HG03025 (cell line): ENCODE results near the gene MMP26.

Experiments used
- ATAC-seq: cut with Tn5 transposase; IDR thresholded peaks from one replicate; pipeline ENCODE4 v1.9.1; 2021; ENCODE audit warnings: mild to moderate bottlenecking, moderate library complexity; ENCODE audit not compliant: unreplicated experiment, low FRiP score

The MMP26 gene

GRCh38 chr11:4704054-4704789 is at the start of gene MMP26:
Gene MMP26 (plus strand): TSS chr11:4704784.
- peak; percentile 73 for ATAC-seq

DNA sequence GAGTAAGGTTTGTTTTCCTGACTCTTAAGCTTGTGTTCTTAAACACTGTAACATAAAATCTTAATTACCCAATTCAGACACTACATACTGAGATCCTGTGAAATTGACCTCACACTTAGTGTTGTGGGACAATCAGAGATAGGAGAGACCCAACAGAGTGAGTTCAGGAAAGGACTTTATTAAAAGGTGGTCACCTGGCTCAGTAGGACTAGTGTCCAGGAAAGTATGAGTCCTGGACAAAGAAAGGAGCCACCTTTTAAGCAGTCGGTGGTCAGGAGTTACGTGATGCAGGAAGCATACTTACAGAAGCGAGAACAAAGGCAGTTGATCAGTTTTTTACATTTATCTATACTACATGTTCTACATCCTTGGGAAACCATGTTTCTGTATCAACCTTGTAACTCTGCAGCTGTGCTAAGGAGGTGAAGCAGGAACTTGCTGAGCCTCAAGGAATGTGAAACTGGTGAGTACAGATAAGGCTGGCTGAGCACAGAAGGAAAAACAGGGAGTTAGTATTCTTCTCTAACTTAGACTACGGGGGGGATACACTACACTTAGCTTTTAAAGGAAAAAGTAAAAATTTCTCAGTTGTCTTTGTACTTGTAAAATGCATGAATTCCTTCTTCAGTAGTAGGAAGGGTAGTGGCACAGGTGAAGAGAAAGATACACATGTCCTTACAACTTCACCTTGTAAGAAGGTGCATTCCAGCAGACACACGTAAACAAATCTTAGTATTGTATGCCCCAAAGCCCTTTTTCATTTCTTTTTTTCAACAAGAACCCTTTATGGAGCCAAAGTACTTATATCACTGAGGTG is 45.7 kb upstream of the MMP26 start:
- no peak for ATAC-seq

GRCh38 chr11:4662876-4663275 is 41.7 kb upstream of the MMP26 start:
- no peak for ATAC-seq

- no peak for ATAC-seq
Measured at GRCh38 chr11:4664183-4664582, 40.4 kb upstream of the MMP26 start.

GRCh38 chr11:4664786-4665185 is 39.8 kb upstream of the MMP26 start:
- ATAC-seq, result no peak

GRCh38 chr11:4665424-4665823 is 39.2 kb upstream of the MMP26 start:
- no peak for ATAC-seq

DNA sequence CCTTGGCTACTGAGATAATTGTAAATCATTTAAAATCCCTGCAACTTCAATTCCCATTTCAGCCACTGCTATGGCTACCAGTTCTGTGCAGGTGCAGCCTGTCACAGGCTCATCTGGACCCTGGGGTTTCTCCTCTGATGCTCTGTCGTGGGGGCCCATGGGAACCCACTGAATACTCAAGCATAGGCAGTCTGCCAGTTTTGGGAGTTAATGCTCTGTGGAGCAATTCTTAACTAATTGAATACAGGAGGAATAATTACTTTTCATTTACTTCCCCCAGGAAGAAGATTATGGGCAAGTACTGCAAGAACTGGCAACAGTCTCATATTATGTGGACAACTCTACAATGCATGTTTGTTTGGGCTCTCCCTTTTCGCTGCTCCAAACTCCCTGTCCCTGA is 32.8 kb upstream of the MMP26 start:
- no peak for ATAC-seq

DNA sequence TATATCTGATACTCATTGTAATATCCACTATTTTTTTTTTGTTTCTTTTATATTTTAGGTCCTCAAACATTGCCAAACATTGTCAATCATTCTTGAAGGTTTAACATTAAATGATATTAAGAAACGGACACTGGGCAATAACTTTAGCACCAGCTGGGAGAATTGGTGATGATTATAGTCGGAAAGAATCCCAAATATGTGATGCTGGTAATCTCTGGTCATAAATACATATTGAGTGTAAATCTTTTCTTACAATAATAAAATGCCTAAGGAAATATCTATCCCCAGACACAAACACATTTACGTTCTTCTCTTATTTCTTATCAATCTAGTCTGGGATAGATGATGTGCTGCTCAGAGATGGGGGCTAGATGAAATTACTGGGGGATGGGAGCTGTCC is 32.1 kb upstream of the MMP26 start:
- ATAC-seq, result no peak

DNA sequence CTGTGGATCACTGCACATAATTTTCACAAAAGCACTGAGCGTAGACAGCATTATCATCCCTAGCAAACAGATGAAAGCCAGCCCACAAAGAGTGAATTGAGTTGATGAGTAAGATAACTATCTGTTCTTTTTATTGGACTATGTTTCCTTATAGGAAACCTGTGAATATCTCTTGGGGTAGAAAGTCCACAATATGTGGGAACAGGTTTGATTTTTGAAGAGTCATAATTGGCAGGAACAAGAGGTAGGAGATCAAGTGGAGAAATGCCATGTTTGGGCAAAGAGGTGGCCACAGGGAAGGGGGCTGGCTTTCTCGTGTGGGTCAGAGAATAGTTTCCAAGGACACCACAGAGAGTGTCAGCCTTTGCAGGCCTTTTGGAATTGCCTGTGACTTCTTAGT is 30.8 kb upstream of the MMP26 start:
- ATAC-seq, result no peak

DNA sequence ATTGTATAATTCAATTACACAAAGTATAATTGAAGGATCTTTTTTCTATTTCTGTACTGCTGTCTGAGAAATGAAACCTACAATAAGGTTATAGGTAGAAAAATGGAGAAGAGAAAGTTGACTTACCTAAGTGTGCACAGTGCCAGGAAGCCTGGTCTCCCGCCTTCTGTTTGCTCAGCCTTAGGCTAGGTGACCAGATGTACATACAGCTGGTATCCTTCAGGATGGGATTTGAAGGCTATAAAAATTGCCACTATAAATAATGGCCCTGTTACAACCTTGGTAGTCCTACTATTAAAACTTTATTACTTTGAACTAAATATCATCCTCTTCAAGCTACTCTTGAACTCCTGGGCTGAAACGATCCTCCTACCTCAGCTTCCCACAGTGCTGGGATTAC is 26.6 kb upstream of the MMP26 start:
- no peak for ATAC-seq

DNA sequence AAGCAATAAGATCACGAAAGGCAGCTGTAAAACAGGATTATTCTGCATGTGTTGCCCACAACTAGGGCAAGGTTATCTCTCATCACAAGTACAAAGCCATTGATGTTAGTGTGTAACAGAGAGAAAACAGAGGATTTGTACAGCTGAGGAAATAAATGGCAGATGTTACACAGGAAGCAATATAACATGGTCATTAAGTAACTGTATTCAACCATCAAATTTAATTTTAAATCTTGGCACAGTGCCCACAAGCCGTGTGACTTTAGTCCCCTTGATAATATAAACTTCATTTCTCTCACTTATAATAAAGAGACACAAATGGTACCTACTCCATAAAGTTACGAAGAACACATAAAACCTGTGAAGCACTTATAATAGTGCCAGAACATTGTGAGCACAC is 24.2 kb upstream of the MMP26 start:
- no peak for ATAC-seq

- ATAC-seq, result no peak
Measured at GRCh38 chr11:4682623-4683419, 21.8 kb upstream of the MMP26 start.

GRCh38 chr11:4684631-4685285 is 19.8 kb upstream of the MMP26 start:
- no peak for ATAC-seq

- no peak for ATAC-seq
Measured at GRCh38 chr11:4695442-4695841, 9.1 kb upstream of the MMP26 start.

- no peak for ATAC-seq
Measured at GRCh38 chr11:4697585-4697984, 7.0 kb upstream of the MMP26 start, which contains the start of gene OR51E2. Gene OR51E2 (minus strand): TSS chr11:4697853. CDS start chr11:4682711, 15,142 bp downstream.

DNA sequence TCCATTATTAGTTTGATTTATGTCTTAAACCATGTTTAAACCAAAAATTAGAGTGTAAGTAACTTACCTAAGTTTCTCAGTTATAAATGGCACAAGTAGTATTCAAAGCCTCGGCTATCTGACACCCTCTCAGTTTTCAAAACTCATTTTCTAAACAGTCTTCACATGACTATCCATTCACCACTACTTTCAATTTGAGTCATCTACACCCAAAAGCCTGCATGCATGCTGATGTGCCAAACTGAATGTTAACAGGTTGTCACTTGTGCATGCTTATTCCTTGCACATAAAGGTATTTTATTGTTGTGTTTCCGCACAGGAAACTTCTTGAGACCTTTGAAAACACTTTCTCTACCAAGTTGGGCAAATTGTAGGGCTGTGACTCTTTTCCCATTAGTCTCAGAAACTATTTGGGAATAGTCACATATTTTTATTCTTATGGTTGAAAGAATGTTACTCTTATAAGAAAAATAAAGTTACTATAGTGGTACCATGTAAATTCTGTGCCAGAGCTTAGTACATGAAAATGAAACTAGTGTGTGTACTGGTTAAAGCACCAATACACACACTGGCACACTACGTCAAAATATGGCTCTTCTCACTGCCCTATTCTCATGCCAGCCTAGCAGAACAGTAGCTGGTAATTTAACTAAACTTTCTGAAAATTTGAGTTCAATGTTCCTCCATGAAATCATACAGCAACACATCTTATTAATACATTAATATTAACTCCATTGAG is 4.7 kb upstream of the MMP26 start:
- peak; percentile 81 for ATAC-seq

DNA sequence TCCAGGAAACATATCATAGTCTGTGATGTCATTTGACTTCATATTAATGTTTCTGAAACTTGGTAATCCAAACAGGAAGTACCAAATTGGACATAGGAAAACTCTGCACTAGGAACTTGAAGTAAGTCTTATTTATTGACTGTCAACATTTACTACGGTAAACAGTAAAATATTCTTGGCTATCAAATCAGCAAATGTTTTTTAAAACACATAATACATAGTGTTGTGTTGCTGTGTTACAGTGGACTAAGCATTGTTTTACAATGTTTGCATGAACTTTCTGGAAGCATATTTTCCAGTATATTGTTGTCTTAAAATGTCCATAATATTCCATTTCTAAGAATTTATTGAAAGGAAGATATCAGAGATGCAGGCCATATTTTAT is 4.2 kb upstream of the MMP26 start:
- ATAC-seq, result no peak

GRCh38 chr11:4704790-4705334 is 278 bp downstream of the MMP26 start:
- ATAC-seq, result no peak

DNA sequence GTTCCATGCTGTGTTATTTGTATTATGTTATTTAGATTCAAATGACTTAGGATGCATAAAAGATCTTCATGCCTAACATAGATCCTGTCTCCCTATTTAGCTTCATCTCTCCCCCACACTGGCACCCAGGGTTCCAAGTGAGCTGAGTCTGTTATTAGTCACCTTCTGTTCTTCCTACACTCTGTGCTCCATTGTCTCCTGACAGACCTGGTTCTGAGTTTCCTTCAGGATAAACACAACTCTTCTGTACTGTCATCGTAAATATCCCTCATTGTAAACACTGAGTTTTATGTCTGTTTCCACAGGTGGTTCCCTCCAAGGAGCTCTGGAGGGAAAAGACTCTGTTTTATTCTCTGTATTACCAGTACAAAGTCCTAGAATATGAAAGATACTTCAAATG is 8.7 kb downstream of the MMP26 start:
- ATAC-seq, result no peak

GRCh38 chr11:4714300-4714699 is 9.7 kb downstream of the MMP26 start:
- no peak for ATAC-seq
